AG04450 (cell line): ENCODE data around the gene MRPL41. TPM values are rescaled to one million over a fixed set of nuclear protein-coding genes. Genes with fewer than 3 reads are reported as not detected.
"Not testable (repeated sequence)": the region's sequence is repeated elsewhere in the genome, so short reads cannot be mapped to it uniquely, and the experiment has no call there.

ENCODE experiments used
- CTCF ChIA-PET: fragments of 300-600, 350-600 bp; formaldehyde crosslinking; extraction: SDS; loops from one replicate; lab custom pipeline; 2022; ENCODE audit warnings: antibody characterized with exemption, inconsistent platforms; lab: Charles Lee
- POLR2A ChIA-PET: fragments of 350-600 bp; formaldehyde crosslinking; extraction: SDS; loops from one replicate; lab custom pipeline; 2021; ENCODE audit warnings: antibody characterized with exemption, inconsistent platforms; lab: Yijun Ruan, JAX
- DNase-seq: peaks from one replicate; pipeline ENCODE4 v3.0.0-alpha.2; 2011; ENCODE audit warnings: low read depth, low spot score
- H3K27ac ChIP-seq: one replicate; pipeline ENCODE4 v1.5.1; 2012; ENCODE audit warnings: low read depth, low read length, control low read depth
- H3K27me3 ChIP-seq: one replicate; pipeline ENCODE4 v1.6.0; 2012; ENCODE audit warnings: low read length; ENCODE audit not compliant: control insufficient read depth, insufficient read depth
- H3K4me3 ChIP-seq: 2 replicates; pipeline ENCODE4 v1.5.1; 2011; ENCODE audit warnings: mild to moderate bottlenecking, low read depth, low read length, control low read depth
- H3K9me3 ChIP-seq: 2 replicates; pipeline ENCODE4 v1.5.1; 2012; ENCODE audit warnings: low read length; ENCODE audit not compliant: control insufficient read depth, insufficient read depth
- CTCF ChIP-seq: IDR thresholded peaks from 2 replicates; pipeline ENCODE4 v1.5.1; 2011; ENCODE audit warnings: low read depth, low read length, control low read depth, inconsistent platforms
- polyA plus RNA-seq: library from polyadenylated mRNA; depleted of rRNA; stranded (reverse); fragments of >200 nt; gene quantifications from 2 replicates; pipeline ENCODE4 v1.2.3, GENCODE V29; 2011

Gene MRPL41
- polyA plus RNA-seq, 1 experiment = 12.3 TPM

DNA sequence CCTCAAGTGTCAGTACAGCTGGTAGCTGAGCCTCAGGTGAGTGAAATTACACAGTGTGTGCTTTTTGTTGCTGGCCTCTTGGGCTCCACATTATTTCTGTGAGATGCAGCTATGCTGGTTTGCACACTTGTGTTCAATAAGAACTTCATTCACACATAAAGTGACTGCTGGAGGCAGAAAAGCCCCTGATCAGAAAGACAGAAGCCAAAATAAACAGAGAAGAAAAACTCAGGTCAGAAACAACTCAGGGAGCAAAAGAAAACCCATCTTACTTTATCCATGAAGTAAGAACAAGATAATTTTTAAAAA lies 16.6 kb upstream of the MRPL41 start:
- Histone ChIP-seq H3K27me3 (no peaks in the 10 kb centered on the region), H3K27ac (no peak overlapping the region), H3K9me3 (no peaks in the 10 kb centered on the region; the same call in 1 of the 2 replicates), H3K4me3 (no peak overlapping the region)
- TF ChIP-seq CTCF = no peak
- ChIA-PET CTCF (interaction anchor here (0.6 to 1.5 kb wide), 10 partner anchors 10 to 112 kb away, joined by 3 to 12 read pairs (median 4); partner anchors contain the start of genes DPH7, EXD3, NOXA1 and PNPLA7), POLR2A (interaction anchor here (0.6 kb wide), 1 partner anchor 17 kb away, joined by 7 read pairs; the partner anchor contains the start of gene MRPL41)
- no peak for DNase-seq

DNA sequence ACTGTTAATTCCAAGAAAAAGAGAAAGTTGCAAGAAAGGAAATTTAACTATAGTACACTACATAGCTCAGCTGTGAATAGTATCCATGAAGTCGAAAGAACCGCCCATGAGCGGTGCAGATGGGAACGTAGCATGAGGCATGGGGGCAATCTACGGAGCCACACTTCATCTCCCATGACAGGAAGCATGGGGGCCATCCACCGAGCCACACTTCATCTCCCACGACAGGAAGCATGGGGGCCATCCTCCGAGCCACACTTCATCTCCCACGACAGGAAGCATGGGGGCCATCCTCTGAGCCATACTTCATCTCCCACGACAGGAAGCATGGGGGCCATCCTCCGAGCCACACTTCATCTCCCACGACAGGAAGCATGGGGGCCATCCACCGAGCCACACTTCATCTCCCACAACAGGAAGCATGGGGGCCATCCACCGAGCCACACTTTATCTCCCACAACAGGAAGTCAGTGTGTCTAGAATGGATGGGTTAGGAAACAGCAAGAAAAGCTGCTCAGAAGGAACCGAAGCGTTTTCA lies 15.0 kb upstream of the MRPL41 start:
- H3K27ac ChIP-seq, CTCF ChIA-PET, H3K9me3 ChIP-seq, H3K27me3 ChIP-seq, POLR2A ChIA-PET, DNase-seq, H3K4me3 ChIP-seq: not testable (repeated sequence)

GRCh38 chr9:137538058-137538457 lies 13.6 kb upstream of the MRPL41 start:
- CTCF ChIA-PET = no interaction called here
- DNase-seq = no peak

DNA sequence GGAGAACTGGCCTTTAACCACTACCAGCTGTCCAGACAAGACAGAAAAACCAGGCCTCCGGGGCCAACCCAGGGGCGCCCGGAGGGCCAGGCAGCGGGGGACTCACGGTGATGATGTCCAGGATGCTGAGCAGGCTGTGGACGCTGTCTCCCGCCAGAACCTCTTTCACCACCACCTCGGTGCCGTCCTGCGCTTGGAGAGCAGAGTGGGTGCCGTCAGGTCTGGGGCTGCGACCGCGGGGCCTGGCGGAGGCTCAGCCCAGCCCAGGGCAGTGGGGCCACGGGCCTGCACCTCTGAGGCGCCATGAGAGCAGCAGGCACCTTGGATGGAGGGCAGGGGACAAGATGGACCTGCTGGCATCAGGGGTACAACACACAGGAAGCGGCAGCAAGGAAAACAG lies 11.1 kb upstream of the MRPL41 start:
- Histone ChIP-seq H3K9me3 (no peaks in the 10 kb centered on the region; the same call in 1 of the 2 replicates), H3K27me3 (peaks cover 4% of the 10 kb centered on the region), H3K27ac (no peak overlapping the region), H3K4me3 (no peak overlapping the region)
- no peak for TF ChIP-seq CTCF
- DNase-seq = no peak
- ChIA-PET CTCF (no interaction called here), POLR2A (no interaction called here)

More at GRCh38 chr9:137538058-137538457, 13.6 kb upstream of the MRPL41 start:
- Histone ChIP-seq H3K27ac (no peak overlapping the region), H3K27me3 (peaks cover 2% of the 10 kb centered on the region), H3K9me3 (no peaks in the 10 kb centered on the region; the same call in 1 of the 2 replicates), H3K4me3 (no peak overlapping the region)
- no peak for TF ChIP-seq CTCF
- POLR2A ChIA-PET = no interaction called here

DNA sequence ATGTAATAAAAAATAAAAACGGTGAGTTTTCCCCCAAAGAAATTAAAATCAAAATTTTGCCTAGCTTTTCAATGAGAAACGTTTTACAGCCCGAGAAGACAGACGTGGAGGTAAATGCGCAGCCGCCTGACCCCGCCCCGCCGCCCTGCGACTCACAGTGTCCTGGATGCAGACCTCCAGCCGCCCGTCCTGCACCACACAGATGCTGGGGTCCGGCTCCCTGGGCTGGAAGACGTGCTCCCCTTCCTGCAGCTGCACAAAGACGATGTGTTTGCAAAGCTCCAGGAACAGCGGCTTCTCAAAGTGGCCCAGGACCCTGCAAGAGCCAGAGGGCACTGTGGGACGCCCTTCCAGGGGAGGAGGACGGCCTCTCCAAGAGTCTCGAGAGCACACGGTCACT lies 9.2 kb upstream of the MRPL41 start:
- H3K27me3 ChIP-seq = peaks cover 4% of the 10 kb centered on the region
- no peak overlapping the region for H3K27ac ChIP-seq
- peaks cover 6% of the 10 kb centered on the region; the same call in 1 of the 2 replicates for H3K9me3 ChIP-seq
- H3K4me3 ChIP-seq = no peak overlapping the region
- DNase-seq = no peak
- POLR2A ChIA-PET = interaction anchor here (0.8 kb wide), 1 partner anchor 9 kb away, joined by 3 read pairs; the partner anchor contains the start of gene MRPL41
- CTCF ChIA-PET = interaction anchor here (0.6 to 1.4 kb wide), 2 partner anchors 10 to 120 kb away, joined by 3 to 7 read pairs; partner anchors contain the start of genes EXD3, MRPL41 and NOXA1
- TF ChIP-seq CTCF = no peak
